ENCODE data around the gene PTGR3.

DNA sequence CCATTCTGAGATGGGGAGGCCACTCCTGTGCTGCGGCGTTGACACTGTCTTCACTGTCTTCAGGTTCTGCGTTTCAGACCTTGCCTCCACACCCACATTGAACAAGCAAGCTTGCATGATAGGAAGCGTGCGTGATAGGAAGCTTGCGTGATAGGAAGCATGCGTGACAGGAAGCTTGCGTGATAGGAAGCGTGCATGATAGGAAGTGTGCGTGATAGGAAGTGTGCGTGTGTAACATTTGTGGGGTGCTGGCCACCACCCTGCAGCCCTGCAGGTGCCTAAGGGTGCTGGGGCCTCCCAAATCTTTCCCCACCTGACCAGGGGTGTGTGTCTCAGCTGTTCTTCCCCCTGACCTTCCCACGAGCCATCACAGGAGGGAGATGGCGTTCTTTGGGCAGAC is 27.0 kb upstream of the PTGR3 start:
- TF ChIP-seq POLR2A (IDR thresholded peaks at IDR 0.05) (no peak), CTCF (IDR thresholded peaks at IDR 0.05) (no peak)
